ENCODE results near the gene MCEMP1.
A peak's percentile ranks its signal among the peaks of the same experiment; 100 is the strongest.

MCEMP1 gene

GRCh38 chr19:7676854-7677253 lies at the start of gene MCEMP1:
Gene MCEMP1, plus strand, starts transcription at chr19:7677090. Its CDS starts 31 bp downstream, at chr19:7677121.
- DNase-seq (ENCODE audit: low read depth in 2 of 2) = no peak

GRCh38 chr19:7627166-7627565 lies 49.7 kb upstream of the MCEMP1 start:
- DNase-seq (ENCODE audit: low read depth in 2 of 2) = no peak

- DNase-seq (ENCODE audit: low read depth in 2 of 2) = no peak
These were observed 48.1 kb upstream of the MCEMP1 start for GRCh38 chr19:7628589-7629311.

GRCh38 chr19:7629347-7630054 lies 47.4 kb upstream of the MCEMP1 start, which contains the start of the genes PET100 and XAB2:
Gene PET100, plus strand, starts transcription at chr19:7629793. Its CDS starts 41 bp downstream, at chr19:7629834.
Gene XAB2, minus strand, starts transcription at chr19:7629545. Its CDS starts 18 bp downstream, at chr19:7629527.
- peak; percentile 82 to 86 for DNase-seq (ENCODE audit: low read depth in 2 of 2)

DNA sequence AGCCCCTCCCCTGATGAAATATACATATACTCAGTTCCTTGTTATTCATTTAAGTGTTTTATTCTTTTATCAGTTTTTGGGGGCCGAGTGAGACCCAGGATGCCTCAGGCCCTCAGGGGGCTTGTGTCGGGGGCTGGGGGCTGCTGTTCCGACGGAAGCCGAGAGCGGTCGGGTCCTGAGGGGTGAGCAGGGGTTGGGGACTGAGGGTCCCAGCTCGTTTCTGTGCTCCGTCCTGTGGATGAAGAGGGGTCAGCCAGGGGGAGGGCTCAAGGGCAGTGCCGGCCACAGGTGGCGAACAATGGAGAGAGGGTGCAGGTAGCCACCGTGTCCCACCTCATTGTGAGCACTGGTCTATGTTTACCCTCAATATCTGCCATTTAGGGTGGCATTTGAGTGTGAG lies 45.3 kb upstream of the MCEMP1 start:
- DNase-seq (ENCODE audit: low read depth in 2 of 2) = no peak

- no peak for DNase-seq (ENCODE audit: low read depth in 2 of 2)
These were observed 44.3 kb upstream of the MCEMP1 start for GRCh38 chr19:7632340-7633203.

- DNase-seq (ENCODE audit: low read depth in 2 of 2) = no peak
These were observed 43.2 kb upstream of the MCEMP1 start, which contains the start of gene PCP2 for GRCh38 chr19:7633698-7634097. Gene PCP2, minus strand, starts transcription at chr19:7633719. Its CDS starts 262 bp downstream, at chr19:7633457.

DNA sequence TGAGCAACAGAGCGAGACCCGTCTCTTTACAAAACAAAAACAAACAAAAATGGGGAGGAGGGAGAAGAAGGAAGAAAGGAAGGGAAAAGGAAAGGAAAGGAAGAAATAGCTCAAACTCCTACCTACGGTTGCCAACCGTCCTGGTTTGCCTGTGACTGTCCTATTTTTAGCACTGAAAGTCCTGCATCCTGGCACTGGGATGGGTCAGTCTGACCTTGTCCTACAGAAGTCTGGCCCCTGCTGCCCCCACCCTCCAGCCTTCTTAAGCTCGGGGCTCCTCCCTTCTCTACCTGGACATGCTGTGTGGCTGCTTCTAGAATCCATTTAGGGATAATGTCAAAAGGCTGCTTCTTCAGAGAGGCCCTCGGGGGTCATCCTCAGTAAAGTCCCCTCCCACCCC lies 41.2 kb upstream of the MCEMP1 start:
- DNase-seq (ENCODE audit: low read depth in 2 of 2) = no peak

GRCh38 chr19:7636317-7636690 lies 40.6 kb upstream of the MCEMP1 start:
- DNase-seq (ENCODE audit: low read depth in 2 of 2) = no peak

DNA sequence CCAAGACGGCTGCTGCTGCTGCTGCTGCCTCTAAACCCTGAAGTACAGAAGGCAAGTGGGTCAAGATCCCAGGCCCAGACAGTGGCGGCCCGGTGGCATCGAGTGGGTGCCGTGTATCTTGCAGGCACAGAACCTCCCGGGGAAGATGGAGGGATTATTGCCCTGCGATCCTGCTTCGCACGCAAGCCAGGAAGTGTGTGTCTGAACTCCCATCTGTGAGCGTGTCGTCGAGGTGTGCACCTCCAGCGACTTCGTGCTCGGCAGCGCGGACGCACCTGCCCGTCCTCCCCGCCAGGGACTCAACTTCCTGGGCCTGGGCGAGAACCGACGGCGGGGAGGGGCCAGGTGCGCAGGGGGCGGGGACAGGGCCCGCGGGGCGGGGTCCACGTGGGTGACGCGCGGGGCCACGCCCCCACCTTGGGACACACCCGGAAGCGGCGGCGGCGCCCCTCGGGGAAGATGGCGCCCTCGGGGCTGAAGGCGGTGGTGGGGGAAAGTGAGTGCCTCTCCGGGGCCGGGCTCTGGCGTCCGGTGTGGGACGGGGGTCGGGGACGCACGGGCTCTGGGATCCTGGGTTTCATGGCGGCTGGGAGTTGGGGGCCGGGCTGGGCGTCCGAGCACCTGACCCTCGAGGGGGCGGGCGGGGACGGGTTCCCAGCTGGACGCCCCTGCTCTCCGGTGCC lies 40.1 kb upstream of the MCEMP1 start, which contains the start of gene STXBP2:
Gene STXBP2 (plus strand): TSS at position 420 of the 683 bp plus-strand sequence. CDS start 40 bp downstream, at position 460.
- DNase-seq (ENCODE audit: low read depth in 2 of 2) = peak; percentile 85 to 91

DNA sequence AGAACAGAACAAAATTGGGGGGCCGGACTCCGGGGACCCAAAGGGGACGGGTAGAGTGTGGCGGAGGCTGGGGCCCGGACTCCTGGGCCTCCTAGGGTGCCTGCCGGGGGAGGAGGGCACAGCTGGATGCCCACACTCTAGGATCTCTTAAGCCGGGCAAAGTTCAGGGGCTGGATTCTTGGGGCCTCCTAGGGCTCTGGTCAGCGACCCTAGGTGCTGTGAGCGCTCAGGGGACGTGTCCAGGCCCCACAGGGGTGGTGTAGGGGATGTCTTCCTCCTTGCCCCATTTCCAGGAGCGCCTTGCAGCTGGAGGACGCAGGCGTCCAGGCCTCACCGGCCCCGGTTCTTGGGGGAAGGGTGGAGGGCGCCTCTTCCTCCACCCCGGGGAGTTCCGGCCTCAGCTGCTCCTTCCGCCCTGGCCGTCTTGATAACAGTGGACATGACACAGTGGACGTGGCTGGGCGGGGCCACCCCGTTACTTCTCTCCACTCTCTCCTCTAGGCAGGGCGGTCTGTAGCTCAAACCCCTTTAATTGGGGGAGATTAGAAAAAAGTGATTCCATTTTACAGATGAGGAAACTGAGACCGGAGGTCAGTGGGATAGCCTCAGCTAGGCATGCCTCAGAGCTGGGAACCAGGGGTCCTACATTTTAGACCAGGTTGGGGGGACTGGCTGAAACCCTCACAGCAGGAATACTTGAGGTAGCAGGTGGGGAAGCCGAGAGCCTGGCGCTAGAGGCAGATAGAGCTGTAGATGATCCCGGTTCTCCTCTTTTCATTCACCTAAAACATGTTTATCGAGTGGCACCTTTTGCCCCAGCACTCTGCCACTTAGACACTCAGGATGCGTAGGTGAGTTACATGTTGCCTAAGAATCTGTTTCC lies 39.3 kb upstream of the MCEMP1 start:
- no peak for DNase-seq (ENCODE audit: low read depth in 2 of 2)

DNA sequence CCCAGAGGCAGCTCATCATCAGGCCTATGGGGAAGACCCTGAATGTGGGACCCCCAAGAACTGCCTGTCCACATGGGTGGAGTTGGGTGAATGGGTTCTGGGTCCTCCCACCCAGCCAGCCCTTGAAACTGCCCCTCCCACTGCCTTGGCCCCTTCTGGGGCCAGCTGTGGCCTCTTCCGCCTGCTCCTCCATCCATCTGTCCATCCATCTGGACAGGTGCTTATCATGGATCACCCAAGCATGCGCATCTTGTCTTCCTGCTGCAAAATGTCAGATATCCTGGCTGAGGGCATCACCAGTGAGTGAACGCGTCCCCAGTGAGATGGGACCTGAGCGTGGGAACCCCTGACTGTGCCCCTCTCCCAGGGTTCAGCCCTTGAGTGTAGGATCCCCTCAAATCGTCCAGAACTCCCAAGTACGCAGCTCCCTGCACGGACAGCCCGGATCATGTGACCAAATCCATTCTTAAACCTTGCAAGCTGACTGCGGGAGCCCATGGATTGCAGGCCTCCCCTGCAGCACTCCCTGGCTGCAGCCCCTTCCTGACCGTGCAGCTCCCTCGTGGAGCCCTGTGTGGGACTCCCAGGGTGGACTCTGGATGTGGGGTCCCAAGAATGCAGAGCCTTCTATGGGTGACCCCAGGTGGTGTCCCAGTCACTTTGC lies 38.0 kb upstream of the MCEMP1 start:
- no peak for DNase-seq (ENCODE audit: low read depth in 2 of 2)

GRCh38 chr19:7639863-7640348 lies 37.0 kb upstream of the MCEMP1 start:
- no peak for DNase-seq (ENCODE audit: low read depth in 2 of 2)

GRCh38 chr19:7640803-7641202 lies 36.1 kb upstream of the MCEMP1 start:
- DNase-seq (ENCODE audit: low read depth in 2 of 2) = no peak

DNA sequence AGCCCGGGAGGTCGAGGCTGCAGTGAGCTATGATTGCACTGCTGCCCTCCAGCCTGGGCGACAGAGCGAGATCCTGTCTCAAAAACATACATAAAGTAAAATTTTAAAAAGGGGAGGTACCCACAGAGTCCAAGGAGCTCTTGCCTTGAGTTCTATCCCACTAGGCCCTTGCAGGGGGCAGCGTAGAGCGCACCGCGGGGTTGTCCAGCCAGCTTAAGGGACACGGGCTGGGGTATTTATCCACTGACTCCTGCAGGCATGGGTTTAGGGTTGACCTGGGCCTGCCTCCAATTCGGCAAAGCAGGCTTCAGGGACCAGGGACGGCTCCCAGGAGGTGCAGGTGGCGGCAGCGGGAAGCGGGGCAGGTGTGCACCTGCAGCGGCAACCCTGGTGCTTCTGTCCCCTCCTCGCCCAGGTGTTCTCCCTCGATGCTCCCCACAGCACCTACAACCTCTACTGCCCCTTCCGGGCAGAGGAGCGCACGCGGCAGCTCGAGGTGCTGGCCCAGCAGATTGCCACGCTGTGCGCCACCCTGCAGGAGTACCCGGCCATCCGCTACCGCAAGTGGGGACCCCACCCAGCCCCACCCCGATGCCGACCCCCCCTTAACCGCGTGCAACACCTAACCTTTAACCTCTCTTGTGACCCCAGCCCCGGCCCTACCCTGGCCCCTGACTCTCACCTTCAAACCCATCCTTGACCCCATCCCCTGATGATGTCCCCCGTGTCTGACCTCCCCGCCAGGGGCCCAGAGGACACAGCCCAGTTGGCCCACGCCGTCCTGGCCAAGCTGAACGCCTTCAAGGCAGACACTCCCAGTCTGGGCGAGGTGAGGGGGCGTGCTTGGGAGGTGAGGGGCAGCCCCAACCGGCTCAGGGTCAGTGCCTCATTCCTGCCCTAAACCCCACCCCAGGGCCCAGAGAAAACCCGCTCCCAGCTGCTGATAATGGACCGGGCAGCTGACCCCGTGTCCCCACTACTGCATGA lies 35.3 kb upstream of the MCEMP1 start:
- DNase-seq (ENCODE audit: low read depth in 2 of 2) = no peak

GRCh38 chr19:7642295-7643030 lies 34.4 kb upstream of the MCEMP1 start:
- DNase-seq (ENCODE audit: low read depth in 2 of 2) = no peak

- no peak for DNase-seq (ENCODE audit: low read depth in 2 of 2)
These were observed 33.9 kb upstream of the MCEMP1 start for GRCh38 chr19:7643031-7643415.

All from stimulated activated CD8-positive, alpha-beta memory T cell treated with anti-CD3 and anti-CD28 coated beads, Interleukin-2, amount 100 ng/mL, for 1 hour (primary cell).